OCI-LY1 (cell line): Measurements from ENCODE around the gene FSTL5.

Experiments
- CTCF ChIP-seq: fragments of 200-600 bp; sonication (generic), shearing (Covaris generic); IDR thresholded peaks from 2 replicates; pipeline ENCODE4 v1.5.1; 2017; ENCODE audit warnings: mild to moderate bottlenecking, antibody characterized with exemption, low read length, moderate library complexity, mixed read lengths
- EZH2 ChIP-seq: fragments of 200-600 bp; sonication (generic), shearing (Covaris generic); IDR thresholded peaks from 2 replicates; pipeline ENCODE4 v1.8.0; 2017; ENCODE audit warnings: borderline replicate concordance, mixed run types, mild to moderate bottlenecking, antibody characterized with exemption, low read length, moderate library complexity, mixed read lengths

- TF ChIP-seq CTCF (no peak), EZH2 (no peak)
Measured at GRCh38 chr4:161856711-161857326, 307.0 kb downstream of the FSTL5 start.
